Urinary bladder (tissue), 4 donors: ENCODE results near the gene SSR1. TPM values are rescaled to one million over a fixed set of nuclear protein-coding genes. Genes with fewer than 3 reads are reported as not detected.
"Not testable (repeated sequence)": the region's sequence is repeated elsewhere in the genome, so short reads cannot be mapped to it uniquely, and the experiment has no call there.

Experiments used
- DNase-seq: peaks from one replicate; pipeline ENCODE4 v3.0.0-alpha.2; 2015; ENCODE audit errors: extremely low spot score
- H3K27ac ChIP-seq: one replicate; pipeline ENCODE4 v1.5.1; 2013; ENCODE audit warnings: low read depth, mild to moderate bottlenecking, moderate library complexity
- H3K36me3 ChIP-seq: one replicate; pipeline ENCODE4 v1.6.1; 2013; ENCODE audit warnings: mild to moderate bottlenecking, moderate library complexity; ENCODE audit not compliant: insufficient read depth
- H3K4me1 ChIP-seq: one replicate; pipeline ENCODE4 v1.6.1; 2013; ENCODE audit warnings: mild to moderate bottlenecking, moderate library complexity; ENCODE audit not compliant: insufficient read depth
- H3K4me3 ChIP-seq: one replicate; pipeline ENCODE4 v1.5.1; 2013; ENCODE audit warnings: low read depth, low read length
- WGBS: extraction: QIAGEN DNeasy Blood & Tissue Kit; methylation state at CpG from one replicate; pipeline ENCODE4 v1.1.7; 2013; 5-methylcytosine and 5-hydroxymethylcytosine counted together
- polyA plus RNA-seq: library from polyadenylated mRNA; stranded (reverse); fragments of 200-250 nt; gene quantifications from one replicate; pipeline ENCODE4 v1.2.3, GENCODE V29; 2013
- total RNA-seq: library from RNA; depleted of rRNA; stranded (reverse); fragments of >200 nt; gene quantifications from one replicate; pipeline ENCODE4 v1.2.3, GENCODE V29; 2014
- donor health status: healthy with polysubstance abuse.
- donor health status: healthy.

Gene SSR1
- total and polyA plus RNA-seq, 2 donors: 55.6 to 100.0 TPM

DNA sequence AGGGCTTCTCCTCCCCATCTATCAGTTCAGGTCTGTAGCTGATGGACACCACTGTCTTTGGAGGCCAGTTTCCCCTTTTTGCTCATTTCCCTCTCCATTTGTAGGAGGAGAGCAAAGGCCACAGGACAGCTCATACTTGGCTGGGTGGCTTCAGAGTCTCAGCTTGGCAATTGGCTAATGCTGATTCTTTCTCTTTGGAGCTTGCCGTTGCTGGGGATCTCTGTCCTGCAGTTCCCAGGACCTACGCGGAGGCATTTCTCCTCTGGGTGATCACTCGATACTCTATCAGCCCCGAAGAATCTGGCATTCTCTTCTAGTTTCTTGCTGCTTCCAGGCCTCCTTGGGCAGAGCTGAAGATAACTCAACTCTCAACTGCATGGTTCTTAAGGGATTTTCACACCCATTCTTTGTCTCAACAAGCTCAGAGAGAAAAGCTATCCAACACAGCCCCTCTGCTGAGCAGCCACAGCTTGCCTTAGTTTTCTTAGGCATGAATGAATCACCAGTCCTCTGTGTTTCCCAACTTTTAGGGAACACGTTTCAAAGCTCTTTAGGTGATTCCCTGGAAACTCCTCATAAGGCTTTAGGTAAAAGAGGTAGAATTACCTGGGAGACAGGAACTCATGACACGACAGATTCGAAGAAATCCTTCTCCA lies 19.2 kb upstream of the SSR1 start:
- 81% methylated on average over 8 of the region's 8 CpGs for WGBS
- Histone ChIP-seq H3K4me1 (no peaks in the 10 kb centered on the region), H3K36me3 (no peaks in the 10 kb centered on the region), H3K27ac (no peak overlapping the region), H3K4me3 (no peak overlapping the region)
- DNase-seq: no peak

DNA sequence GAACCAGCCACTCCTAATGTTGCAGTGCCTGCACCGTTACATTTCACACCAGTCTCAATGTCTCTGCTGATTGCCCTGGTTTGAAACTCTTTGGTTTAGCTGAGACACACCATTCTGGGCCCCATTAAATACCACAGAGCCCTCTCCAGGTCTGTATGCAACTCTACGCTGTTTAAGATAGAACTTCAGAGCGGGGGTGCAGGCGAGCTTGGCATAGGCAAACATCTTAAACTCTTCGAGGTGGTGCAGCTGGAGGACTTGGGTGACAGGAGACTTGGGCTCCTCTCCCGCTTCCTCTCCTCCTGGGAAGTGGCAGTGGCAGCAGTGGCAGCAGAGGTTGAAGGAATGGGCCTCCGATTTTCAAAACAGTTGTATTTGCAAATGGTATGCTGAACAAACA lies 18.5 kb upstream of the SSR1 start:
- Histone ChIP-seq H3K36me3 (no peaks in the 10 kb centered on the region), H3K4me3 (no peak overlapping the region), H3K4me1 (no peaks in the 10 kb centered on the region), H3K27ac (no peak overlapping the region)
- WGBS: 84% methylated on average over 7 of the region's 7 CpGs
- no peak for DNase-seq

DNA sequence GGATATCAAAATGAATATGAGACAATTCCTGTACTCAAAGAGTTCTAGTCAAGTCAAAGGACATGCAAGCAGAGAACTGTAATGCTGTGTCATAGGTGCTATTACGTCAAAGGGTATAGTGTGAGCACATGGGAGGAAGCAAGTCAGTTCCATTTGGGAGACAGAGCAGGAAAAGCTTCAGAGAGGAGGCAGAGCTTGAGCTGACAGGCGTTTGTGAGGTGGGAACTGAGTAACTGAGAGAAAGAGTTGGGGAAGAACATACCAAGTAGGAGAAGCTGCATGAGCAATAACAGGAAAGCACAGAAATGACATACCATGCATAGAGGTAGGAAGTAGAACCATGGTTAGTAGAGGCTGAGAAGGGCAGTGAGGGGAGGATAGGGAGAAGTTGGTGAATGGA lies 15.2 kb upstream of the SSR1 start:
- WGBS: 46% methylated on average over 2 of the region's 2 CpGs
- DNase-seq: no peak
- Histone ChIP-seq H3K36me3 (no peaks in the 10 kb centered on the region), H3K4me3 (no peak overlapping the region), H3K27ac (no peak overlapping the region), H3K4me1 (no peaks in the 10 kb centered on the region)

GRCh38 chr6:7325750-7326149 lies 12.8 kb upstream of the SSR1 start:
- no peak for DNase-seq
- no peak overlapping the region for H3K27ac ChIP-seq
- 80% methylated on average over 3 of the region's 3 CpGs for WGBS
- no peak overlapping the region for H3K4me3 ChIP-seq
- no peaks in the 10 kb centered on the region for H3K4me1 ChIP-seq
- H3K36me3 ChIP-seq: no peaks in the 10 kb centered on the region

- Histone ChIP-seq H3K4me1 (no peaks in the 10 kb centered on the region), H3K36me3 (no peaks in the 10 kb centered on the region), H3K4me3 (no peak overlapping the region), H3K27ac (no peak overlapping the region)
- no peak for DNase-seq
- WGBS: 64% methylated on average over 7 of the region's 7 CpGs
These were observed 11.5 kb upstream of the SSR1 start for GRCh38 chr6:7324520-7324919.

- H3K36me3 ChIP-seq: no peaks in the 10 kb centered on the region
- no peaks in the 10 kb centered on the region for H3K4me1 ChIP-seq
- no peak overlapping the region for H3K27ac ChIP-seq
- H3K4me3 ChIP-seq: no peak overlapping the region
- DNase-seq: no peak
These were observed 10.1 kb upstream of the SSR1 start for GRCh38 chr6:7323074-7323473.

GRCh38 chr6:7321866-7322265 lies 8.9 kb upstream of the SSR1 start:
- not testable (repeated sequence) for H3K4me3 ChIP-seq, H3K27ac ChIP-seq, DNase-seq, H3K36me3 ChIP-seq, H3K4me1 ChIP-seq
- 85% methylated on average over 6 of the region's 6 CpGs for WGBS

GRCh38 chr6:7319406-7319805 lies 6.4 kb upstream of the SSR1 start:
- DNase-seq, H3K4me1 ChIP-seq, H3K27ac ChIP-seq, H3K36me3 ChIP-seq, H3K4me3 ChIP-seq: not testable (repeated sequence)
- 92% methylated on average over 2 of the region's 2 CpGs for WGBS

DNA sequence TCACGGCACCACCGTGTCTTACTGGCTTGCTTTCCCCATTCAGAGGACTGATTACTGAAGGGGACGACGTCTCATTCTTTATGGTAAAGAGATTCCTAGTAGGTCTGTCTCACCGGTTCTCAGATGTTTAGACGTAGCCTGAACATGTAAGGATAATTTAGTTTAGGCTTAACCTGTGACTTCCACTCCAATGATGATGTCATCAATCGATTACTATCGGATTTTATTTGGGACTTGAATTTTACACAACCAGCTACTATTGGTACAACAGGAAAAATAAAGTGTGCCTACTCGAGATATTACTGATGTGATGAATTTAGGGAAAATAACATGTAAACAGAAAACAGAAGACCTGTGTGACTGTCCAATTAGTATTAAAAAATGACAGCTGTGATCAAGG lies 4.5 kb upstream of the SSR1 start:
- no peak for DNase-seq
- WGBS: 78% methylated on average over 9 of the region's 9 CpGs
- no peaks in the 10 kb centered on the region for H3K4me1 ChIP-seq

GRCh38 chr6:7316658-7317533 lies 3.9 kb upstream of the SSR1 start:
- H3K4me1 ChIP-seq: no peaks in the 10 kb centered on the region
- 96% methylated on average over 40 of the region's 41 CpGs for WGBS
- DNase-seq: no peak
- no peak overlapping the region for H3K27ac ChIP-seq
- no peak overlapping the region for H3K4me3 ChIP-seq
- no peaks in the 10 kb centered on the region for H3K36me3 ChIP-seq

More for the DNA sequence above, 4.5 kb upstream of the SSR1 start:
- H3K27ac ChIP-seq: no peak overlapping the region
- H3K4me3 ChIP-seq: no peak overlapping the region
- no peaks in the 10 kb centered on the region for H3K36me3 ChIP-seq

- DNase-seq: no peak
- WGBS: 85% methylated on average over 6 of the region's 6 CpGs
- no peaks in the 10 kb centered on the region for H3K36me3 ChIP-seq
- no peak overlapping the region for H3K27ac ChIP-seq
- H3K4me3 ChIP-seq: no peak overlapping the region
- no peaks in the 10 kb centered on the region for H3K4me1 ChIP-seq
These were observed 3.0 kb upstream of the SSR1 start for GRCh38 chr6:7315948-7316365.

DNA sequence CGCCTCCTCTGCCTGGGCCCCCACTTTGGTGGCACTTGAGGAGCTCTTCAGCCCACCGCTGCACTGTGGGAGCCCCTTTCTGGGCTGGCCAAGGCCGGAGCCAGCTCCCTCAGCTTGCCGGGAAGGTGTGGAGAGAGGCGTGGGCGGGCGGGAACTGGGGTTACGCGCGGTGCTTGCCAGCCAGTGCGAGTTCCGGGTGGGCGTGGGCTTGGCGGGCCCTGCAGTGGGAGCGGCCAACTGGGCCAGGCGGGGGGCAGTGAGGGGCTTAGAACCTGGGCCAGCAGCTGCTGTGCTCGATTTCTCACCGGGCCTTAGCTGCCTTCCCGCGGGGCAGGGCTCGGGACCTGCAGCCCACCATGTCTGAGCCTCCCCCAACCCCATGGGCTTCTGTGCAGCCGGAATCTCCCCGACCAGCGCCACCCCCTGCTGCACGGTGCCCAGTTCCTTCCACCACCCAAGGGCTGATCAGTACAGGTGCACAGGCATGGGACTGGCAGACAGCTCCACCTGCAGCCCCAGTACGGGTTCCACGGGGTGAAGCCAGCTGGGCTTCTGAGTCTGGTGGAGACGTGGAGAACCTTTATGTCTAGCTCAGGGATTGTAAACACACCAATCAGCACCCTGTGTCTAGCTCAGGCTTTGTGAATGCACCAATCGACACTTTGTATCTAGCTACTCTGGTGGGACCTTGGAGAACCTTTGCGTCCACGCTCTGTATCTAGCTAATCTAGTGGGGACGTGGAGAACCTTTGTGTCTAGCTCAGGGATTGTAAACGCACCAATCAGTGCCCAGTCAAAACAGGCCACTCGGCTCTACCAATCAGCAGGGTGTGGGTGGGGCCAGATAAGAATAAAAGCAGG lies 2.3 kb upstream of the SSR1 start:
- H3K4me3 ChIP-seq, H3K4me1 ChIP-seq, DNase-seq, H3K27ac ChIP-seq, H3K36me3 ChIP-seq: not testable (repeated sequence)
- 89% methylated on average over 34 of the region's 34 CpGs for WGBS

DNA sequence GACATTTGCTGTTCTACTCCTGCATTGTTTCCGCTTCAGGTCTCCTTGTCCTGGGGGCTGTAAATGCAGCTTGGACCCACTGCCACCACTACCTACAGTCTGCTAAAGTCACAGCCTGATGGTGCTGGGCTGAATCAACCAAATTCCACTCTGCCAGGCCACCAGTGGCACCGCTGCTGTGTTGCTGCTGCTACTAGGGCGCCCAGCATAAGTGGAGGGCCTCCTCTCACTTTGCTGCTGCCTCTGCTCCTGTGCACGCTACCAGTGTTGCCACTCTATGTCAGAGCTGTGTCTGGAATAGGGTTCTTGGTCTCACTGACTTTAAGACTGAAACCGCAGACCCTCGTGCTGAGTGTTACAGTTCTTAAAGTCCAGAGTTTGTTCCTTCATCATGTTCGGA lies 1.4 kb upstream of the SSR1 start:
- Histone ChIP-seq H3K27ac (no peak overlapping the region), H3K4me1 (no peaks in the 10 kb centered on the region), H3K36me3 (no peaks in the 10 kb centered on the region), H3K4me3 (no peak overlapping the region)
- DNase-seq: no peak
- 97% methylated on average over 7 of the region's 7 CpGs for WGBS
